HEK293T (cell line): ENCODE results near the gene MGMT.

ENCODE experiments used
- ARNT ChIP-seq: fragments of 450-650 bp; IDR thresholded peaks from 2 replicates; pipeline ENCODE4 v1.6.1; 2017; ENCODE audit warnings: mild to moderate bottlenecking
- BHLHE40 ChIP-seq: fragments of 450-650 bp; IDR thresholded peaks from 2 replicates; pipeline ENCODE4 v1.6.1; 2016; ENCODE audit warnings: mild to moderate bottlenecking, moderate library complexity, borderline replicate concordance
- ELF4 ChIP-seq: fragments of 450-650 bp; IDR thresholded peaks from 2 replicates; pipeline ENCODE4 v1.6.1; 2017; ENCODE audit warnings: antibody characterized with exemption
- FOXA1 ChIP-seq: fragments of 450-650 bp; IDR thresholded peaks from 2 replicates; pipeline ENCODE4 v1.6.1; 2016; ENCODE audit warnings: mild to moderate bottlenecking
- FOXK2 ChIP-seq: fragments of 450-650 bp; IDR thresholded peaks from 2 replicates; pipeline ENCODE4 v1.6.1; 2016; ENCODE audit warnings: mild to moderate bottlenecking
- FOXM1 ChIP-seq: fragments of 450-650 bp; IDR thresholded peaks from 2 replicates; pipeline ENCODE4 v1.6.1; 2017; ENCODE audit warnings: mild to moderate bottlenecking, borderline replicate concordance
- HDGF ChIP-seq: fragments of 450-650 bp; IDR thresholded peaks from 2 replicates; pipeline ENCODE4 v1.6.1; 2017; ENCODE audit warnings: antibody characterized with exemption, borderline replicate concordance
- SUZ12 ChIP-seq: fragments of 450-650 bp; IDR thresholded peaks from 2 replicates; pipeline ENCODE4 v1.6.1; 2016; ENCODE audit warnings: mild to moderate bottlenecking
- TARDBP ChIP-seq: fragments of 450-650 bp; IDR thresholded peaks from 2 replicates; pipeline ENCODE4 v1.6.1; 2016
- ZNF384 ChIP-seq: fragments of 450-650 bp; IDR thresholded peaks from 2 replicates; pipeline ENCODE4 v1.6.1; 2016

- TF ChIP-seq ZNF384, result no peak
- no peak for TF ChIP-seq FOXA1
- no peak for TF ChIP-seq HDGF
- no peak for TF ChIP-seq FOXM1
- TF ChIP-seq ARNT, result no peak
- no peak for TF ChIP-seq BHLHE40
- no peak for TF ChIP-seq SUZ12
- TF ChIP-seq ELF4, result no peak
- TF ChIP-seq FOXK2, result no peak
- TF ChIP-seq TARDBP, result no peak
These were observed 239.0 kb downstream of the MGMT start for GRCh38 chr10:129706081-129706480.
